IPS-NIHi7 (cell line): ENCODE measurements around the gene ZFP36L1.

Source experiments
- DNase-seq: peaks from one replicate; pipeline ENCODE4 v3.0.0; 2012; ENCODE audit warnings: mixed read lengths; ENCODE audit errors: extremely low spot score

ZFP36L1 gene

GRCh38 chr14:68795597-68796417, 2.9 kb upstream of the ZFP36L1 start:
- DNase-seq = peak; percentile 77

GRCh38 chr14:68794851-68795596, 2.2 kb upstream of the ZFP36L1 start:
- peak; percentile 45 for DNase-seq

- no peak for DNase-seq
Observed at GRCh38 chr14:68794130-68794850, 1.4 kb upstream of the ZFP36L1 start.

GRCh38 chr14:68793734-68794129, 865 bp upstream of the ZFP36L1 start:
- DNase-seq = no peak

- no peak for DNase-seq
Observed at GRCh38 chr14:68792678-68792978, 239 bp downstream of the ZFP36L1 start.

GRCh38 chr14:68791902-68792677, 777 bp downstream of the ZFP36L1 start:
- DNase-seq = no peak

GRCh38 chr14:68791078-68791901, 1.6 kb downstream of the ZFP36L1 start:
- DNase-seq = no peak

- DNase-seq = no peak
Observed at GRCh38 chr14:68790644-68791077, 2.2 kb downstream of the ZFP36L1 start.

GRCh38 chr14:68789821-68790643, 2.8 kb downstream of the ZFP36L1 start:
- DNase-seq = no peak

- peak; percentile 60 for DNase-seq
Observed at GRCh38 chr14:68788996-68789820, 3.7 kb downstream of the ZFP36L1 start.

- DNase-seq = no peak
Observed at GRCh38 chr14:68788275-68788995, 4.4 kb downstream of the ZFP36L1 start.

GRCh38 chr14:68787092-68787992, 5.5 kb downstream of the ZFP36L1 start:
- no peak for DNase-seq

- DNase-seq = no peak
Observed at GRCh38 chr14:68786491-68787091, 6.3 kb downstream of the ZFP36L1 start.

GRCh38 chr14:68785534-68786490, 7.1 kb downstream of the ZFP36L1 start:
- no peak for DNase-seq

- DNase-seq = no peak
Observed at GRCh38 chr14:68784978-68785533, 7.8 kb downstream of the ZFP36L1 start.
